Left renal cortex interstitium (tissue), 4 donors: ENCODE data around the gene ASB16. TPM values are rescaled to one million over a fixed set of nuclear protein-coding genes. Genes with fewer than 3 reads are reported as not detected.
"Not testable (repeated sequence)": the region's sequence is repeated elsewhere in the genome, so short reads cannot be mapped to it uniquely, and the experiment has no call there.

ENCODE experiments used
- DNase-seq, 4 donors: peaks; one replicate each; pipeline ENCODE4 v3.0.0-alpha.2; 2013; ENCODE audit warnings: low read depth in 4 of 4, low spot score in 2 of 4, missing footprints in 1 of 4
- polyA plus RNA-seq, 4 donors: library from polyadenylated mRNA; unstranded; fragments of 120-200 nt; gene quantifications; one replicate each; pipeline ENCODE4 v1.2.1, GENCODE V29; 2013; ENCODE audit not compliant: insufficient read length in 4 of 4

The ASB16 gene
- polyA plus RNA-seq, 4 donors: 1.7 to 4.8 (median 3.1) TPM

DNA sequence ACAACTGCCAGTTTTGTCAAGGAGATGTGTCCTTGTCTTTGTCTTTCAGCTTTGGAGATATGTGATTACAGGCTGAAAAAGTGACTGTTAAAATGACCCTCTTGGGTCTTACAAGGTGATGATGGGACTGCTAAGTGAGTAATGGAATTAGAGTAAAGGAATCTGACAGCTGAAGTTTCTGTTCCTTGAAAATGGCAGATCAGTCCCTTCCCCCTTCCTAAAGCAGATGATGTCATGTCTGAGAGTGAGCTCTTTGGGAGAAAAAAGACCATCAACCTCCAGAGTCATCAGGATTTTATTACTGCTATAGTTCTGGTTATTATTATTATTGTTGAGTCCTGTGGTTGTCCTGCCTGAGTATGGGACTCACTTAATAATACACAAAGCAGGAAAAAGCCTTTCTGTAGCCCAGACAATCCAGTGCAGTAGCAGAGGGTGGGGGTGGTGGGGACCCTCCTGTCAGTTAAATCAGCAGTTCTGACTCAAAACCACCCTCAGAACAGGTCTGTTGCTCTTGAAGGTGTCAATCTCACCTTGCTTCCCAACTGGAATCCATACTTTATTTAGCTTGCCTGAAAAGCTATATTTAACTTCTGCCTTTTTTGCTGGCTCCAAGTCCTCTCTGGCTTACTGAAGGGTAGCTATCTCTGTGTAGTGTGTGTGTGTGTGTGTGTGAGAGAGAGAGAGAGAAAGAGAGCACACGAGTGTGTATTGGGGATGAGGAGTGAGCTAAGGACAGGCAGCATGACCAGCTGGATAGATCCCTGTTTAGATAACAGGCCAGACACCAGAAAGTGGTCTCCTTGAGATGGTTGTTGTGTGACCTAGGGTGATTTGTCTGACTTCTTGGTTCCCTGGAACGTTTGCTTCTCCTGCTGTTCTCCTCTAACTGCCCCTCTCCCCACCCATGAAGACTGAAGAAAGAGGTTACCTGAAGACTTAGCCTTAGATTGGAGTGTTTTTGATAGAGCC, 23.8 kb upstream of the ASB16 start:
- no peak for DNase-seq

DNA sequence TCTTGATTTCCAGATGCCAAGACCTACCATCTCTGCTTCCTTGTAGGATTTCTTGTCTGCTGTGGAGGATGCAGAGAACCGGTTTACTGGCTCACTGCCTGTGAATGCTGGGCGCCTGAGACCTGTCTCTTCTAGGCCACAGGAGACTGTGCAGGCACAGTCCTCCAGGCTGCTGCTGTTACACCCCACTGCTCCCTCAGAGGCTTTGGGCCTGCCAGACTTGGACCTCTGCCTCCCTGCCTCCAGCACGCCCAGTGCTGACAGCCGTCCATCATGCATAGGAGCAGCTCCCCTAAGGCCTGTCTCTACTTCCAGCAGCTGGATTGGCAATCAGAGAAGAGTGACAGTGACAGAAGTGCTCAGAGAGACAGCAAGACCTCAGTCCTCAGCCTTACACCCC, 22.7 kb upstream of the ASB16 start:
- no peak for DNase-seq

- not testable (repeated sequence) for DNase-seq
These were observed 21.4 kb upstream of the ASB16 start for GRCh38 chr17:44149066-44149465.

DNA sequence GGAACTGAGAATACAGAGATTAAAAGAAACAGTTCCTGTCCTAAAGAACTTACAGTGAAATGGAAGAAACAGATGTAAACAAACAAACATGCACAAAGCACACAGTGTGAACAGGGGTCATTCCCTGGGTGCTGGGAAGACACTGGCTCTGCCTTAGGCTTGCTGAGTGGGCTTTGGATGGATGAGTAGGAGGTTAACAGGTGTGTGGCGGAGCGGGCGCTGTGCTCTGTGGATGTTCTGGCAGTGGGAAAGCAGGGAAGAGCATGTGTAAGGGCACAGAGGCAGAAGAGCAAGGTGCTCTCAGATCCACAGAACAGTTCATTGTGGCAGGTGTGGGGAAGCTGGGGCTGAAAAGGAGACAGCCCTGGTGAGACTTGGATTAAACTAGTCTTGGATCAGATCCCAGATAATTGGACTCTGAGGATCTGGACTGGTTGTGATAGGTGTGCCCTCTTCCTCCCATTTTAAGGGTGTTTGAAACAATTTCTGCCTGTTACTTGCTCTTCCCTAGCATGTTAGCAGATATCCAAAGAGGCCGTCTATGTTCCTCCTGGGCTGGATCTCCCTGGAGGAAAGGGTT, 20.7 kb upstream of the ASB16 start:
- no peak for DNase-seq

DNA sequence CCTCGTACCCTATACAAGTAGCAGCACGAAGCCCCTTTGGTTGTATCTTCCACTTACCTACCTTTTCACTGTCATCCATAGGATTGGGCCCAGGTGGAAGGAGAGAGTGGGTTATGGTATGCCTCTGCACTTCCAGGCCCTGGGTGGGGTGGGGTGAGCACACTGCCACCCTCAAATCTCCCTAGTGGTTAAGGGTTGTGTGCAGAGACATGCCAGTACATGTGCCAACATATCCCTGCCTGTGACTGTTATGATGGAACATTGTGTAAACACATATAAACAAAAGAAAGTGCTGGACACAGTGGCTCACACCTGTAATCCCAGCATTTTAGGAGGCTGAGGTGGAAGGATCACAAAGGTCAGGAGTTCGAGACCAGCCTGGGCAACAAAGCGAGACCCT, 17.6 kb upstream of the ASB16 start:
- DNase-seq: no peak

- no peak for DNase-seq
These were observed 15.0 kb upstream of the ASB16 start for GRCh38 chr17:44155488-44155887.

DNA sequence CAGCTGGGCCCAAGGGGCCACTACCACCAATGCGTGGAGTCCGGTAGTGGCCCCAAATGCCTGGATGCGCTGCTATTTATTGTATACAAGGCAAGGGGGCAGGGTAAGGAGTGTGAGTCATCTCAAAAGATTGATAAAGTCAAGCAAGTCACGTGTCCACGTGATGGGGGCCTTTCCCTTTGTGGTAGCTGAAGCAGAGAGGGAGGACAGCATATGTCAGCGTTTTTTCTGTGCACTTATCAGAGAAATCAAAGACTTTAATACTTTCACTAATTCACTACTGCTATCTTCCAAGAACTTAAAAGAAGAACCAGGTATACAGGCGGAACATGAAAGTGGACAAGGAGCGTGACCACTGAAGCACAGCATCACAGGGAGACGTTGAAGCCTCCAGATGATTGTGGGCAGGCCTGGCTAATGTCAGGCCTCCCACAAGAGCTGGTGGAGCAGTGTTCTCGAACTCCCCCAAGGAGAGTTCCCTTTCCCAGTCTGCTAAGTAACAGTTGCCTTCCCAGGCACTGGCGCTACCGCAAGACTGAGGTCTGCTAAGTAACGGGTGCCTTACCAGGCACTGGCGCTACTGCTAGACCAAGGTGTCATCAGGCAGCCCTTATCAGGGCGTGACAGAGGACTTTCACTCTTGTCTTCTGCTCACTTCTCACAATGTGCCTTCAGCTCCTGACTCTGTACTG, 10.8 kb upstream of the ASB16 start:
- no peak for DNase-seq

- no peak for DNase-seq
These were observed 6.0 kb upstream of the ASB16 start for GRCh38 chr17:44164476-44164875.

DNA sequence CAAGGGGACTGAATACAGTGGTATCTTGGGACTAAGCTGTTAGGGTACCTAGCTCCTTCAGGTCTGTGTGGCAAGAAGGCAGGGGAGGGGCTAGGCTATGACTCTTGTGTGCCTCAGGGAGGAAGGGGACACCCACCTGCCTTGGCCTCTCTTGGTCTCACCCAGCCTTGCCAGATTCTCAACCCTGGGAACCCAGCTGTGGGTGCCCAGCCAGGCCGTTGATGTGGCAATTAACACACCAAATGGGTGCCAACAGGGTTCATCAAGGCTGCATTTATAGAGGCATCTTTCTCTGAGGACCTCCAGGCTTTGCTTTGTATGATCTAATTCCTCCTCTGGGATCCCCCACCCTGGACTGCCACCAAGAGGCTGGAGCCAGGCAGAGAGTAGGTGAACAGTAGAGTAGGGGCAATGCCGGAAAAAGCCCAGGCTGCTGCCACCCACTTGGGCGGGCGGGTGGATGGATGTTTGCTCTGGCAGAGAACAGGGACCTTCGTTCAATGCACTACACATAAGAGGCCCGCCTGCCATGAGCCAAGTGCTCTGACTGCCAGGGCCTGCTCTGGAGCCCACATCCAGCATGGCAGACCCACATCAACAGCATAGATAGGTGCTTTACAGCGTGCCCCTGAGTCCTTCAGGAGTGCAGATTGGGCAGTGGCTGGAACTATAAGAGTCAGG, 3.2 kb upstream of the ASB16 start:
- no peak for DNase-seq

- DNase-seq: no peak
These were observed 387 bp upstream of the ASB16 start for GRCh38 chr17:44170135-44170498.

DNA sequence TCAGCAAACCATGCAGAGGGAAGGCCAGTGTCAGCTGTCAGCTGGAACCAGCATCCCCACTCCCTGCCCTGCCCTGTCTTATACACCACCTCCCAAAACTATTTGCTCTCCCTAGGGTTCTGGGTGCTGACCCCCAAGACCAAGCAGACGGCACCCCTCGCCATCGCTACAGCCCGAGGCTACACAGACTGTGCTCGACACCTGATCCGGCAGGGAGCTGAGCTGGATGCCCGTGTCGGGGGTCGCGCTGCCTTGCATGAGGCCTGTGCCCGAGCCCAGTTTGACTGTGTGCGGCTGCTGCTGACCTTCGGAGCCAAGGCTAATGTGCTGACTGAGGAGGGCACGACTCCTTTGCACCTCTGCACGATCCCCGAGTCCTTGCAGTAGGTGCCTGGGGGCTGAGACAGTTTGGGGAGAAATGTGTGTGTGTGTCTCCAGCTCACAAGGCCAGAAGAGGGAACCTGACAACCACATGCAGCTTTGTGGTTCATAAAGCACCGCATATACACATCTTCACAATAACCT, 1.5 kb downstream of the ASB16 start:
- no peak for DNase-seq

DNA sequence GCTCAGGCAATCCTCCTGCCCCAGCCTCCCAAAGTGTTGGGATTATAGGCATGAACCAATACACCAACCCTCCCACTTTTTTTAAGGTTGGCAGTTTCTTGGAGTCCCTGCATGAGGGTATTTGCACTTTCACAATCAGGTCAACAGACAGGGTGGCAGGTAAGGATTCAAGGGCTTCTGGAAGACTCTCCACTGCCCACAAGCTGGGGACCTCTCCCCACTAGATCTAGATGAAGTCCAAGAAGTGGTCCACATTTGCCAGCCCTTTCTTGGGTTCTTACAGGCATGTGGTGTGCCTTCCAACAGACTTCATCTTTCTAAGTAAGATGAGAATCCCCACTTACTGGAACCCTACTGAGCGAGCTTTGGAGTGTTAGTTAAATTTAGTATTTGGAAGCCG, 3.9 kb downstream of the ASB16 start:
- DNase-seq: no peak

DNA sequence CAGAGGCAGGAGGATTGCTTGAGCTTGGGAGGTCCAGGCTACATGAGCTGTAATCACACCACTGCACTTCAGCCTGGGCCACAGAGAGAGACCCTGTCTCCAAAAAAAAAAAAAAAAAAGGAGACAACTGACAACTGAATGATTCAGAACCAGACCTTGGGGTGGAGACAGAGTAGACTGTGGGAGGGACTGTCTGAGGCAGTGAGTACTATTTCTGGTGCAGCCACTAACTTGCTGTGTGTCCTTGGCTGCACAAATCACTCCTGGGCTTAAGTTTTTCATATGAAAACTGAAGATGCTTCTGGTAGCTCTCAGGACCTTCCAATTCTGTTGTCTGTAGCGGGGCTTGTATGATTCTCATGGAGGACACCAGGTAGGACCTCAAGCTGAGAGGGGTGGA, 5.8 kb downstream of the ASB16 start:
- no peak for DNase-seq

GRCh38 chr17:44176671-44177501, 6.4 kb downstream of the ASB16 start:
- DNase-seq: no peak

DNA sequence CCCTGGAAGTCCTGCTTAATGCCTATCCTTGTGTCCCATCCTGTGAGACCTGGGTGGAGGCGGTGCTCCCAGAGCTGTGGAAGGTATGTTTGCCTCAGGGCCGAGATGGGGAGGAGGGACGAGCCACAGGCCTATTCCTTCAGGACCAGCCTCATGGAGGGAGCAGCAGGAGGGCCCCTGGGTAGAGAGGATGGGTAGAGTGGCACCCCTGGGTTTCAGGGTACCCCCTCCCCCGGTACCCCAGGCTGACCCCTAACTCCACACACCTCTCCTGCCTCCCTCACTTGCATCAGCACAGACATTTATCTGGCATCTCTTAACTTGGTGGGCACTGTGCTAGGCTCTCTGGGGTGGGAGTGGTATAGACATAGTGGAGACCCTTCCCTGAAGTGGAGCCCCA, 7.1 kb downstream of the ASB16 start:
- DNase-seq: no peak

DNA sequence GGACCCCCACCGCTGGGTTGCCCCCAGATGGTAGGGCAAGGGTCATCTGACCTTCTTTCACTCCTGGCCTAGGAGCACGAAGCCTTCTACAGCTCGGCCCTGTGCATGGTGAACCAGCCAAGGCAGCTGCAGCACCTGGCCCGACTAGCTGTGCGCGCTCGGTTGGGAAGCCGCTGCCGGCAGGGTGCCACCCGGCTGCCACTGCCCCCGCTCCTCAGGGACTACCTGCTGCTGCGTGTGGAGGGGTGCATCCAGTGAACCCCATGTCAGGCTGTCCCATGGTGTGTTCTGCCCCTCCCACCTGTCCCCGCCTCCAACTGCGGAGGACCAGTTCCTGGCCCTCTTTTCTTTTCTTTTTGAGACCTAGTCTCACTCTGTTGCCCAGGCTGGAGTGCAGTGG, 7.6 kb downstream of the ASB16 start:
- DNase-seq: no peak

GRCh38 chr17:44183024-44183423, 12.5 kb downstream of the ASB16 start:
- no peak for DNase-seq

- no peak for DNase-seq
These were observed 13.8 kb downstream of the ASB16 start for GRCh38 chr17:44184212-44184810.

GRCh38 chr17:44186307-44187130, 16.0 kb downstream of the ASB16 start, which contains the start of gene TMUB2:
TSS of gene TMUB2 (plus strand) at chr17:44186972. CDS start at chr17:44187709, 737 bp downstream.
- peak; percentile 96 to 99 (median 97) for DNase-seq
